ENCODE measurements around the gene GSTK1. TPM values are rescaled to one million over a fixed set of nuclear protein-coding genes. Genes with fewer than 3 reads are reported as not detected.
"Not testable (repeated sequence)": the region's sequence is repeated elsewhere in the genome, so short reads cannot be mapped to it uniquely, and the experiment has no call there.

GSTK1 gene
- 100 to 1,000 TPM; 147 to 319 (median 220) TPM for total RNA-seq

GRCh38 chr7:143263266-143264195 is at the start of gene GSTK1:
GSTK1 (plus strand) TSS chr7:143263441; CDS start chr7:143263514, 73 bp downstream.
- intact Hi-C loops (cut with DNase I) = no loop called here
- Histone ChIP-seq H3K27me3 (no peaks in the 10 kb centered on the region), H3K4me1 (peaks cover 12 to 16% of the 10 kb centered on the region in 2 donors), H3K9me3 (no peaks in the 10 kb centered on the region), H3K4me3 (replicated peaks in 1 of 3) (peak within 1 kb of the TSS; percentile 50 to 81 (median 74)), H3K36me3 (peaks cover 9 to 11% of the 10 kb centered on the region in 2 donors), H3K27ac (peak within 1 kb of the TSS; percentile 67 to 81 (median 77))
- DNase-seq = peak; percentile 86 to 88
- TF ChIP-seq CTCF (IDR thresholded peaks at IDR 0.05) (no peak), POLR2A (IDR thresholded peaks at IDR 0.05) (peak; percentile 52 to 94)
- 1 to 2% methylated on average over 33 to 44 of the region's 48 CpGs for WGBS, 2 donors

- intact Hi-C loops (cut with DNase I) = loop anchor here (10.0 kb wide), 1 partner anchor 339 kb away; no protein-coding TSS in a partner anchor
- not testable (repeated sequence) for H3K4me1 ChIP-seq; H3K27ac ChIP-seq; H3K36me3 ChIP-seq; H3K27me3 ChIP-seq; DNase-seq; H3K9me3 ChIP-seq; H3K4me3 ChIP-seq (replicated peaks in 1 of 3)
- WGBS, 2 donors = 94 to 96% methylated on average over 4 of the region's 4 CpGs
Measured at GRCh38 chr7:143213478-143213877, 49.8 kb upstream of the GSTK1 start.

GRCh38 chr7:143214789-143215679 is 48.2 kb upstream of the GSTK1 start:
- Histone ChIP-seq H3K27ac (no peak overlapping the region), H3K27me3 (no peaks in the 10 kb centered on the region), H3K36me3 (no peaks in the 10 kb centered on the region), H3K9me3 (no peaks in the 10 kb centered on the region), H3K4me3 (replicated peaks in 1 of 3) (no peak overlapping the region), H3K4me1 (no peaks in the 10 kb centered on the region)
- 22 to 24% methylated on average over 8 of the region's 8 CpGs for WGBS, 2 donors
- peak; percentile 50 to 63 for DNase-seq
- intact Hi-C loops (cut with DNase I) = loop anchor here (2.0 to 10.0 kb wide), 2 partner anchors 206 to 340 kb away; no protein-coding TSS in a partner anchor
- peak; percentile 95 to 100 (median 99) for TF ChIP-seq CTCF (IDR thresholded peaks at IDR 0.05)
- TF ChIP-seq POLR2A (IDR thresholded peaks at IDR 0.05) = no peak

GRCh38 chr7:143216151-143216550 is 47.1 kb upstream of the GSTK1 start:
- no peaks in the 10 kb centered on the region for H3K36me3 ChIP-seq
- no peaks in the 10 kb centered on the region for H3K9me3 ChIP-seq
- H3K4me3 ChIP-seq (replicated peaks in 1 of 3) = no peak overlapping the region
- no peak overlapping the region for H3K27ac ChIP-seq
- TF ChIP-seq CTCF (IDR thresholded peaks at IDR 0.05) (no peak), POLR2A (IDR thresholded peaks at IDR 0.05) (no peak)
- no peak for DNase-seq
- whole genome bisulfite sequencing, 2 donors = 86 to 89% methylated on average over 6 of the region's 6 CpGs
- intact Hi-C loops (cut with DNase I) = loop anchor here (10.0 kb wide), 1 partner anchor 341 kb away; no protein-coding TSS in a partner anchor
- H3K4me1 ChIP-seq = no peaks in the 10 kb centered on the region
- no peaks in the 10 kb centered on the region for H3K27me3 ChIP-seq

- intact Hi-C loops (cut with DNase I) = loop anchor here (10.0 kb wide), 1 partner anchor 342 kb away; no protein-coding TSS in a partner anchor
- 94 to 96% methylated on average over 2 of the region's 2 CpGs for WGBS, 2 donors
Measured at GRCh38 chr7:143216686-143217085, 46.6 kb upstream of the GSTK1 start.

More at GRCh38 chr7:143216686-143217085, 46.6 kb upstream of the GSTK1 start:
- no peak overlapping the region for H3K4me3 ChIP-seq (replicated peaks in 1 of 3)
- DNase-seq = no peak
- H3K9me3 ChIP-seq = no peaks in the 10 kb centered on the region
- no peaks in the 10 kb centered on the region for H3K36me3 ChIP-seq
- TF ChIP-seq CTCF (IDR thresholded peaks at IDR 0.05) = no peak
- no peak for TF ChIP-seq POLR2A (IDR thresholded peaks at IDR 0.05)
- no peak overlapping the region for H3K27ac ChIP-seq
- H3K27me3 ChIP-seq = no peaks in the 10 kb centered on the region
- H3K4me1 ChIP-seq = no peaks in the 10 kb centered on the region

Data from thyroid gland (tissue), 4 donors.